HCT116 (cell line): Measurements from ENCODE around the gene FHL2. TPM values are rescaled to one million over a fixed set of nuclear protein-coding genes. Genes with fewer than 3 reads are reported as not detected.

Source experiments
- ATAC-seq: fragments of 200-7000 bp; cut with Tn5 transposase; 2 replicates; pipeline ENCODE4 v1.9.1; 2020; ENCODE audit warnings: mild to moderate bottlenecking, moderate library complexity
- BruUV-seq: library from RNA; stranded (reverse); fragments of 400-500 nt; replicated peaks from 2 replicates; lab custom pipeline; 2021; lab: Mats Ljungman, UMichigan
- CTCF ChIA-PET: fragments of 300-600 bp; sonication (Branson Sonifier 250); formaldehyde crosslinking; loops from one replicate; lab custom pipeline; 2021; ENCODE audit warnings: antibody characterized with exemption; lab: Charles Lee
- POLR2A ChIA-PET: fragments of 300-600, 350-600 bp; sonication (Branson Sonifier 250); formaldehyde crosslinking; loops from one replicate; lab custom pipeline; 2021; ENCODE audit warnings: antibody characterized with exemption; lab: Charles Lee
- RAD21 ChIA-PET, 2 experiments: fragments of 300-600 bp; sonication (Branson Sonifier 250); formaldehyde crosslinking; loops; one replicate each; lab custom pipeline; 2023; ENCODE audit warnings: low total read pairs in 2 of 2; ENCODE audit not compliant: uncharacterized antibody in 2 of 2, unreplicated experiment in 2 of 2, low non-redundant PET in 1 of 2; lab: Charles Lee
- DNase-seq: peaks from one replicate; pipeline ENCODE4 v3.0.0-alpha.2; 2010; ENCODE audit warnings: low read depth, low spot score
- H2AFZ ChIP-seq: fragments of 200-600 bp; shearing (Covaris generic), sonication (generic); 2 replicates; pipeline ENCODE4 v1.6.1; 2017; ENCODE audit warnings: low read depth, mixed run types, mixed read lengths, antibody characterized with exemption, low read length; ENCODE audit not compliant: poor library complexity, severe bottlenecking
- H3K27ac ChIP-seq: 2 replicates; pipeline ENCODE4 v1.5.1; 2012; ENCODE audit warnings: low read depth, low read length
- H3K27me3 ChIP-seq: fragments of 200-600 bp; sonication (generic); 2 replicates; pipeline ENCODE4 v1.6.1; 2016; ENCODE audit warnings: mixed run types, low read length, mixed read lengths; ENCODE audit not compliant: insufficient read depth
- H3K36me3 ChIP-seq, 2 experiments: fragments of 200-500 bp in 1 of 2; fragments of 200-600 bp in 1 of 2; sonication (Bioruptor generic) in 1 of 2; sonication (generic) in 1 of 2; 2 replicates each; pipeline versions ENCODE4 v1.5.1 to v1.6.1; 2014 to 2016; ENCODE audit warnings: low read length in 2 of 2, inconsistent platforms in 1 of 2, mixed read lengths in 1 of 2, mixed run types in 1 of 2; ENCODE audit not compliant: insufficient read depth in 2 of 2, control insufficient read depth in 1 of 2
- H3K4me1 ChIP-seq, 2 experiments: fragments of 200-600 bp in 1 of 2; sonication (generic) in 1 of 2; 2 replicates each; pipeline versions ENCODE4 v1.5.1 to v1.6.1; 2012 to 2017; ENCODE audit warnings: low read length in 2 of 2, inconsistent platforms in 1 of 2, mild to moderate bottlenecking in 1 of 2, mixed read lengths in 1 of 2, mixed run types in 1 of 2, moderate library complexity in 1 of 2; ENCODE audit not compliant: insufficient read depth in 2 of 2, control insufficient read depth in 1 of 2
- H3K4me2 ChIP-seq: fragments of 200-600 bp; sonication (generic); 2 replicates; pipeline ENCODE4 v1.6.1; 2017; ENCODE audit warnings: mixed run types, low read length, mixed read lengths
- H3K4me3 ChIP-seq, 2 experiments: fragments of 200-600 bp in 1 of 2; sonication (generic) in 1 of 2; replicated peaks in 1 of 2; 2 replicates each; pipeline ENCODE4 v1.5.1; 2011 to 2016; ENCODE audit warnings: low read length in 2 of 2, control low read depth in 1 of 2, low read depth in 1 of 2, mild to moderate bottlenecking in 1 of 2, mixed read lengths in 1 of 2, mixed run types in 1 of 2
- H3K79me2 ChIP-seq: fragments of 200-600 bp; sonication (generic); 2 replicates; pipeline ENCODE4 v1.6.1; 2017; ENCODE audit warnings: mild to moderate bottlenecking, mixed run types, low read length, moderate library complexity, mixed read lengths; ENCODE audit not compliant: insufficient read depth
- H3K9ac ChIP-seq: fragments of 200-600 bp; sonication (generic); 2 replicates; pipeline ENCODE4 v1.6.1; 2016; ENCODE audit warnings: low read length, mixed read lengths
- H3K9me2 ChIP-seq: fragments of 200-600 bp; sonication (generic), shearing (Covaris generic); 2 replicates; pipeline ENCODE4 v1.6.1; 2017; ENCODE audit warnings: mixed run types, mild to moderate bottlenecking, moderate library complexity; ENCODE audit not compliant: insufficient read depth
- H3K9me3 ChIP-seq, 2 experiments: fragments of 200-500 bp in 1 of 2; fragments of 200-600 bp in 1 of 2; sonication (Bioruptor generic) in 1 of 2; sonication (generic) in 1 of 2; 2 replicates each; pipeline ENCODE4 v1.6.1; 2014 to 2017; ENCODE audit warnings: low read length in 2 of 2, mixed read lengths in 2 of 2, inconsistent platforms in 1 of 2, low read depth in 1 of 2, mild to moderate bottlenecking in 1 of 2, mixed run types in 1 of 2, moderate library complexity in 1 of 2; ENCODE audit not compliant: control insufficient read depth in 1 of 2, insufficient read depth in 1 of 2
- H4K20me1 ChIP-seq: fragments of 200-600 bp; sonication (generic), shearing (Covaris generic); 2 replicates; pipeline ENCODE4 v1.6.1; 2017; ENCODE audit warnings: mixed run types, mild to moderate bottlenecking, moderate library complexity; ENCODE audit not compliant: insufficient read depth
- CEBPB ChIP-seq: IDR thresholded peaks from 2 replicates; pipeline ENCODE4 v1.6.1; 2012; ENCODE audit warnings: low read depth
- CTCF ChIP-seq, 3 experiments: fragments of 200-600 bp in 1 of 3; sonication (generic) in 1 of 3; IDR thresholded peaks in 2 of 3; conservative IDR thresholded peaks in 1 of 3; 2 replicates each; pipeline ENCODE4 v1.5.1; 2012 to 2017; ENCODE audit warnings: low read depth in 2 of 3, low read length in 2 of 3, antibody characterized with exemption in 1 of 3, borderline replicate concordance in 1 of 3, control low read depth in 1 of 3, mild to moderate bottlenecking in 1 of 3, mixed read lengths in 1 of 3, mixed run types in 1 of 3, moderate library complexity in 1 of 3; ENCODE audit not compliant: insufficient read depth in 1 of 3
- EGR1 ChIP-seq: IDR thresholded peaks from 2 replicates; pipeline ENCODE4 v1.6.1; 2012; ENCODE audit warnings: low read depth
- FOSL1 ChIP-seq: IDR thresholded peaks from 2 replicates; pipeline ENCODE4 v1.6.1; 2012; ENCODE audit warnings: low read depth
- JUND ChIP-seq: IDR thresholded peaks from 2 replicates; pipeline ENCODE4 v1.6.1; 2012
- RAD21 ChIP-seq: IDR thresholded peaks from 2 replicates; pipeline ENCODE4 v1.6.1; 2012; ENCODE audit warnings: low read depth, mild to moderate bottlenecking
- SIN3A ChIP-seq: IDR thresholded peaks from 2 replicates; pipeline ENCODE4 v1.6.1; 2012; ENCODE audit warnings: low read depth
- SP1 ChIP-seq: IDR thresholded peaks from 2 replicates; pipeline ENCODE4 v1.6.1; 2012; ENCODE audit warnings: low read depth
- TCF7L2 ChIP-seq: IDR thresholded peaks from 2 replicates; pipeline ENCODE4 v1.7.0; 2011; ENCODE audit warnings: borderline replicate concordance, inconsistent platforms; ENCODE audit not compliant: insufficient read depth, insufficient read length; ENCODE audit errors: extremely low read depth
- YY1 ChIP-seq: IDR thresholded peaks from 2 replicates; pipeline ENCODE4 v1.6.1; 2011; ENCODE audit warnings: low read length, low read depth, moderate library complexity, mild to moderate bottlenecking; ENCODE audit not compliant: insufficient replicate concordance; ENCODE audit errors: extremely low read depth
- ZBTB33 ChIP-seq: IDR thresholded peaks from 2 replicates; pipeline ENCODE4 v1.6.1; 2011; ENCODE audit warnings: mild to moderate bottlenecking, low read length, moderate library complexity; ENCODE audit not compliant: insufficient replicate concordance; ENCODE audit errors: extremely low read depth
- ZFX ChIP-seq: fragments of 450-650 bp; IDR thresholded peaks from 2 replicates; pipeline ENCODE4 v1.6.1; 2017
- ZNF274 ChIP-seq: fragments of 200-500 bp; sonication (Bioruptor generic); IDR thresholded peaks from 2 replicates; pipeline ENCODE4 v1.6.1; 2014; ENCODE audit warnings: mild to moderate bottlenecking, low read depth, low read length, inconsistent platforms
- intact Hi-C: fragments of 100-400 bp; cut with micrococcal nuclease; formaldehyde crosslinking; loops from 2 replicates; pipeline ENCODE4 v1.10.0; 2022
- total RNA-seq: library from RNA; stranded (reverse); gene quantifications from one replicate; pipeline ENCODE4 v1.2.1, GENCODE V29; 2021; ENCODE audit not compliant: unreplicated experiment

Gene FHL2
- total RNA-seq, 1 experiment from 2014 or later: 86.6 TPM

GRCh38 chr2:105445498-105445897, 46.6 kb upstream of the FHL2 start:
- Histone ChIP-seq H3K36me3 (no peaks in the 10 kb centered on the region), H3K4me3 (no peak overlapping the region), H3K79me2 (no peaks in the 10 kb centered on the region), H3K9me2 (no peaks in the 10 kb centered on the region), H3K9ac (no peak overlapping the region), H3K27ac (no peak overlapping the region), H3K4me2 (no peak overlapping the region), H3K27me3 (no peaks in the 10 kb centered on the region), H4K20me1 (no peaks in the 10 kb centered on the region)
- no TSS peak for BruUV-seq
- POLR2A ChIA-PET: no interaction called here
- no peak for DNase-seq
- CTCF ChIA-PET: no interaction called here
- intact Hi-C loops: no loop called here
- TF ChIP-seq EGR1 (no peak), ZBTB33 (no peak), YY1 (no peak)
- TF ChIP-seq, all 23 proteins: peak for 0
- ATAC-seq: no peak
- RAD21 ChIA-PET: no interaction called here
- Histone ChIP-seq H3K9me3 (no peaks in the 10 kb centered on the region), H2AFZ (no peak overlapping the region), H3K4me1 (peaks cover 0 to 10% of the 10 kb centered on the region in 2 experiments; a peak in 1 of 4 replicates)

- no peaks in the 10 kb centered on the region for H3K9me2 ChIP-seq
- no peak overlapping the region for H3K27ac ChIP-seq
- no peak overlapping the region for H3K4me2 ChIP-seq
- RAD21 ChIA-PET: no interaction called here
- no peak overlapping the region for H2AFZ ChIP-seq
- intact Hi-C loops: no loop called here
- no peaks in the 10 kb centered on the region for H3K36me3 ChIP-seq
- H3K4me1 ChIP-seq: peaks cover 0 to 10% of the 10 kb centered on the region in 2 experiments; a peak in 1 of 4 replicates
- no peaks in the 10 kb centered on the region for H3K27me3 ChIP-seq
- H3K9ac ChIP-seq: no peak overlapping the region
- no peaks in the 10 kb centered on the region for H3K9me3 ChIP-seq
- CTCF ChIA-PET: no interaction called here
- TF ChIP-seq SP1: no peak
- no peak for TF ChIP-seq ZNF274
- TF ChIP-seq FOSL1: no peak
- TF ChIP-seq JUND: no peak
- no peak for TF ChIP-seq TCF7L2
- no peak for TF ChIP-seq SIN3A
- TF ChIP-seq CTCF (IDR thresholded peaks at IDR 0.05 in 2 of 3, conservative IDR thresholded peaks at IDR 0.05 in 1 of 3; ENCODE audit: borderline replicate concordance in 1 of 3, insufficient read depth in 1 of 3, low read depth in 2 of 3, low read length in 2 of 3): no peak
- no peak for TF ChIP-seq RAD21
- no peak for TF ChIP-seq CEBPB
- no peak for TF ChIP-seq ZFX
- no peak for DNase-seq
- H4K20me1 ChIP-seq: no peaks in the 10 kb centered on the region
- BruUV-seq: no TSS peak
- H3K79me2 ChIP-seq: no peaks in the 10 kb centered on the region
- no peak for ATAC-seq
- H3K4me3 ChIP-seq: no peak overlapping the region
- POLR2A ChIA-PET: interaction anchor here (1.0 kb wide), 1 partner anchor 14 kb away, joined by 3 read pairs; no protein-coding TSS in a partner anchor
Measured at GRCh38 chr2:105443617-105444598, 45.1 kb upstream of the FHL2 start.
